ENCODE results near the gene SLC35A4. TPM values are rescaled to one million over a fixed set of nuclear protein-coding genes. Genes with fewer than 3 reads are reported as not detected.
A peak's percentile ranks its signal among the peaks of the same experiment; 100 is the strongest.

The SLC35A4 gene
- total RNA-seq, 2 donors from 2014 or later: 89.7 to 121 TPM

DNA sequence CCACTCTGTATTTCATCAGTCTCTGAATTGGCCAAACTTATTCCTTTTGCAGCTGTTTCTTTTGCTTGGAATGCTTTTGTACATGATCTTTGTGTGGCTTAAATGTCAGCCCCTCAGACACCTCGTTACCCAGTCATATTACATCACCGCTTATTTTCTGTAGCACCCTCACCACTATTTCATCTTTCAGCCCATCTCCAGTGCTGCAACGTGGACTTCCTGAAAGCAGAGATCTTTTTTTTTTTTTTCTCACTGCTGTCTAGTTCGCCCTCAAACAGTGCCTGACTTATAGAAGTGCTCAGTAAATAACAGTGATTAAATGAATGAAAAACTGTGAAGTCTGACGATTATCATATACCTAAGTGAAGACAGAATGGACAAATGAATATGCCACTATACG, 8.2 kb upstream of the SLC35A4 start:
- no peak for DNase-seq
- intact Hi-C loops (cut with DNase I, micrococcal nuclease): no loop called here
- ATAC-seq: peak; percentile 28

- DNase-seq: peak; percentile 91 to 95
- ATAC-seq: peak; percentile 96
- intact Hi-C loops (cut with DNase I, micrococcal nuclease): no loop called here
Measured at GRCh38 chr5:140557136-140557805, 7.4 kb upstream of the SLC35A4 start, which contains the start of gene SRA1. SRA1 (minus strand) TSS chr5:140557473; CDS start chr5:140557452, 21 bp downstream.

DNA sequence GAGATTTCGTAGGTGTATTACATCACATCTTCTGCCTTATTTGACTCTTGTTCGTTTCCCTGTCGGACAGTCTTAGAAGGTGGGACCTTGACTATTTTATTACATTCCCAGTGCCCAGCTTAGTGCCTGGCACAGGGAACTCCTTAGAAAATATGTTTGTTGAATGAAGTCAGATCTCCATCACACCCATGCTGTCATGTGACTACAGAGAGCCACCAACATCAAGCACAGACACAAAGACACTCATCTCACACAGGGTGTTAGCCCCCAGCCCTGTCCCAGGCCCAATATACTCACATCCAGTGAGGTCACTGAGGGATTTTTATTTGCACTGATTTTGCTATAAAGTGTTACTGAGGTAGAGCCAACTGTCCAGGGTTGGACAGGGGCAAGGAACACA, 6.7 kb upstream of the SLC35A4 start:
- DNase-seq: no peak
- intact Hi-C loops (cut with DNase I, micrococcal nuclease): no loop called here
- no peak for ATAC-seq

- DNase-seq: no peak
- no peak for ATAC-seq
- intact Hi-C loops (cut with DNase I, micrococcal nuclease): no loop called here
Measured at GRCh38 chr5:140558542-140558941, 6.1 kb upstream of the SLC35A4 start.

GRCh38 chr5:140560227-140560626, 4.4 kb upstream of the SLC35A4 start:
- ATAC-seq (no peak), DNase-seq (no peak)
- intact Hi-C loops (cut with DNase I, micrococcal nuclease): no loop called here

DNA sequence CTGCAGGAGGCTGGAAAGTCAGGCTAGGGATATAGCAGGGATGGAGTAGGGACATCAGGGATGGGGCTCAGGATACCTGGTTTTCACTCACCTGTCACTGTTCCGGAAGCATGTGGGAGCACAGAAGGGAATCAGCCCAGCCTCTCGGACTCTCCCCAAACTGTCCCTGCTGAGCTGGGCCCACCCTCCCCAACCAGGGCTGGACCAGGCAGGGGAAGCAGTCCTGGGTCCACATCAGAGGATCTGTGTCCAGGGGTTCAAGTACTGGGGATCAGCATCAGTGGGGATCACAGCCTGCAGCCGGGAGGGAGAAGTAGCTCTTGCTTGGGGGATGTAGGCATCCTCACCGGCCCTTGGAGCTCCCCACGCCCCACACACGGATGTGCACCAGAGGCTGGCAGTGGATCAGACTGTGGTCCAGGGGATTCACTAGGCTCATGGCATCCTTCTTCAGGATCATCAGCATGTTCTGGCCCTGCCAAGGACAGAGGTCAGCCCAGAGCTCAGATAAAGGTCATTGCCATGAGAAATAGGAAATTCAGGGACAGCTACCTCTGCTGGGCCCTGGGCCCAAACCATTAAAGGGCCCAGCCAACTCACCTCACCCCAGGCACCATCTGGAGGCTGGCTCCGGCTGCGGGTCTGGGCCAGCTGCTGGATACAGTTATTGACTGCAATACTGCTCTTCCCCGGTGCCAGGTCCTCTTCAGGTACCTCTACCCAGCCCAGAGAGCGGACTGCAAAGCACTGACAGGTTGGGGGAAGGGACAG, 2.7 kb upstream of the SLC35A4 start:
- intact Hi-C loops (cut with DNase I, micrococcal nuclease): no loop called here
- DNase-seq: no peak
- no peak for ATAC-seq

DNA sequence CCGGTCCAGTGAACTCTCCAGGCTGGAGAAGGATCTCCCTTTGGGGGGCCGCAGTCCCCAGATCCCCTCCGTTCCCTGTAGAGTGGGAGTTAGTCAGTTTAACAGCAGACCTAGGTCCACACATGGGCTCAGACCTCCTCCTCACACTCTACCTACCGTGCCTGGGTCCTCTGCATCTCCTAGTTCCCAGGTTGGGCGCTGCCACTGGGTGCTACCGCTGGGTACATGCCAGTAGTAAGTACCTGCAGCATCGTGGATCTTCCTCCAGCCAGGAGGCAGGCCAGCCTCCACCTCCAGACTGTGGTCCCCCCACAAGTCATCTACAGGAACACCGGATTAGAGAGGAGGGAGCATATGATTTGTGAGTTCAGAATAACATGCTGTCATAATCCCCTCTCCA, 1.0 kb upstream of the SLC35A4 start:
- DNase-seq: peak in 1 of 2 donors; percentile 43
- intact Hi-C loops (cut with DNase I, micrococcal nuclease): no loop called here
- no peak for ATAC-seq

DNA sequence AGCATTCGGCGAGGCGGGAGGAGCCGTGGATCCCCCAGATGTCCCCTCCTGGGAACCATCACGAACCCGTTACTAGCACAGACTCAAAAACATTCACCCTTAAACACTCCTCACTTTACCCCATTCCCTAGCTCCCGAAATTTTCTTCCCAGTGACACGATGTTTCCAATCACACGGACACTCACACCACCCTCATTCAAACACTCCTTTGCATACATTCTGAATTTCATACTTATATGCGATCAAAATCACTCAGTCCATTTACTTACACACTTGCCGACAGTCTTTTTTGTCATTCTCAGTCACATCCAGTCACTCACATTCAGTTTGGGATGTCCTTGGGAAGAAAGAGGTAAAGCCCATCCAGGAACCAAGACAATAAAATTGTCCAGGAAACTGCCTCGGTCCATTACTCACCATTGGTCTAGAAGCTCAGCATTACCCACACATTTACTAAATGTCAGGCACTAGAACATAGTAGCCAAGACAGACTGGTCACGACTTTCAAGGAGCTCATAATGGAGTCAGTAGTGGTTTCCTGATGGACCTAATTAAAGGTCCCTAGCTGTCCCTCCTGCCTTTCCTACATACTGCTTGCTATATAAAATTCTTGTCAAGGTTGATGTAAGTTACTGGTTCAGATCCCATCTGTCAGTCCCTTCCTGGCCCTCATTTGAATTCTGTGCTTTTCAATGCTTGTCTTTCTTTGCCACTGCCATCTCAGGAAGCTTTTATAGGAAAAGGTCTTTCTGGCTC, 574 bp downstream of the SLC35A4 start:
- intact Hi-C loops (cut with DNase I, micrococcal nuclease): no loop called here
- peak; percentile 12 for ATAC-seq

DNA sequence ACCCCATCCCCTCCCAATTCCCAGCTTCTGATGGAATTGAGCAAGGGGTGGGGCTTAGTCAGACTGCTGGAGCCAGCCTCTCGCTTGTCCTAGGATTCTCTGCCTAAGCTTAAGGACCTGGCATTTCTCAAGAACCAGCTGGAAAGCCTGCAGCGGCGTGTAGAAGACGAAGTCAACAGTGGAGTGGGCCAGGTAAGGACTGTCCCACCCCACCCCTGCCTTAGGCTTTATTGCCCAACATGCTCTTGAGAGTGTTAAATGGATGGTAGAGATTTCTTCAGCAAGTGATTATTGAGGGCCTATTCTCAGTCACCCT, 1.1 kb downstream of the SLC35A4 start:
- DNase-seq: no peak

More for the DNA sequence above, 574 bp downstream of the SLC35A4 start:
- no peak for DNase-seq

DNA sequence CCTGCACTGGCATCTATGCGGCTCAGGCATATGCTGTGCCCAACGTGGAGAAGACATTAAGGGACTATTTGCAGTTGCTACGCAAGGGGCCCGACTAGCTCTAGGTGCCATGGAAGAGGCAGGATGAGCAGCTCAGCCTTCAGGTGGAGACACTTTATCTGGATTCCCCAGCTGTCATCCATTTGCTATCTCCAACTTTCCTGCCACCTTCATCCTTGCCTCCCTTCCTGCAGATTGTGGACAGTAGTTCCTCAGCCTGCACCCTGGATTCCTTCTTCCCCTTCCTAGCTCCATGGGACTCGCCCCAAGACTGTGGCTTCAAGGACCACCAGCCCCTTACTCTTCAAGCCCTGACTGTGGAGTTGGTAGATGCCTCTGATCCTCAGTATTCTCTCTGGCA, 2.0 kb downstream of the SLC35A4 start:
- intact Hi-C loops (cut with DNase I, micrococcal nuclease): no loop called here

More for the DNA sequence above, 1.1 kb downstream of the SLC35A4 start:
- no peak for ATAC-seq
- intact Hi-C loops (cut with DNase I, micrococcal nuclease): no loop called here

DNA sequence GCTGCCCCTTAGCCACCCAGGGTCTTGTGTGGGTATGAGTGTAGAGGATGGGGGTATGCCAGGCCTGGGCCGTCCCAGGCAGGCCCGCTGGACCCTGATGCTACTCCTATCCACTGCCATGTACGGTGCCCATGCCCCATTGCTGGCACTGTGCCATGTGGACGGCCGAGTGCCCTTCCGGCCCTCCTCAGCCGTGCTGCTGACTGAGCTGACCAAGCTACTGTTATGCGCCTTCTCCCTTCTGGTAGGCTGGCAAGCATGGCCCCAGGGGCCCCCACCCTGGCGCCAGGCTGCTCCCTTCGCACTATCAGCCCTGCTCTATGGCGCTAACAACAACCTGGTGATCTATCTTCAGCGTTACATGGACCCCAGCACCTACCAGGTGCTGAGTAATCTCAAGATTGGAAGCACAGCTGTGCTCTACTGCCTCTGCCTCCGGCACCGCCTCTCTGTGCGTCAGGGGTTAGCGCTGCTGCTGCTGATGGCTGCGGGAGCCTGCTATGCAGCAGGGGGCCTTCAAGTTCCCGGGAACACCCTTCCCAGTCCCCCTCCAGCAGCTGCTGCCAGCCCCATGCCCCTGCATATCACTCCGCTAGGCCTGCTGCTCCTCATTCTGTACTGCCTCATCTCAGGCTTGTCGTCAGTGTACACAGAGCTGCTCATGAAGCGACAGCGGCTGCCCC, 2.6 kb downstream of the SLC35A4 start:
- no peak for DNase-seq
- ATAC-seq: no peak
- intact Hi-C loops (cut with DNase I, micrococcal nuclease): no loop called here

More for the DNA sequence above, 2.0 kb downstream of the SLC35A4 start:
- ATAC-seq (no peak), DNase-seq (no peak)

DNA sequence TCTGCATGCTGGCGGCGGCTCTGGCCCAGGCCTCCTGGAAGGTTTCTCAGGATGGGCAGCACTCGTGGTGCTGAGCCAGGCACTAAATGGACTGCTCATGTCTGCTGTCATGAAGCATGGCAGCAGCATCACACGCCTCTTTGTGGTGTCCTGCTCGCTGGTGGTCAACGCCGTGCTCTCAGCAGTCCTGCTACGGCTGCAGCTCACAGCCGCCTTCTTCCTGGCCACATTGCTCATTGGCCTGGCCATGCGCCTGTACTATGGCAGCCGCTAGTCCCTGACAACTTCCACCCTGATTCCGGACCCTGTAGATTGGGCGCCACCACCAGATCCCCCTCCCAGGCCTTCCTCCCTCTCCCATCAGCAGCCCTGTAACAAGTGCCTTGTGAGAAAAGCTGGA, 3.2 kb downstream of the SLC35A4 start:
- ATAC-seq: no peak
- intact Hi-C loops (cut with DNase I, micrococcal nuclease): no loop called here
- no peak for DNase-seq

GRCh38 chr5:140568443-140569063, 3.9 kb downstream of the SLC35A4 start:
- ATAC-seq (no peak), DNase-seq (no peak)
- intact Hi-C loops (cut with DNase I, micrococcal nuclease): no loop called here

GRCh38 chr5:140569197-140569596, 4.6 kb downstream of the SLC35A4 start:
- DNase-seq (no peak), ATAC-seq (no peak)
- intact Hi-C loops (cut with DNase I, micrococcal nuclease): no loop called here

DNA sequence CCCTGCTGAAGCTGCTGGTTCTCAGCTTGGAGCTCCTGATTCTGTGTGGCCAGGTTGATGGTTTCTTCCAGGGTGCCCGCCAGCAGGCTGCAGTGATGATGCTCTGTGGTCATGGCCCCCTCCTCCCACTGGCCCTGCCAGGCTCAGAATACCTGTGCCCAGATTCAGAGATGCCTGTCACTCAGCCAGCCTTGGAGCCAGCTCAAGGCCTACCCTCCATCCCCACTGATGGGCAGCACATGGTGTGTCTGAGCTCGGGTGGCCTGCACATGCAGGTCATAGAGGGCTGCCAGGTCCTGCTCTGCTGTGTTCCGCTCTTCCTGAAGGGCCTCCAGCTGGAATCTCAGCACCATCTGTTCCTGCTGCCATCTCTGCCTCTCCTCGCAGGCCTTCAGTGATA, 5.4 kb downstream of the SLC35A4 start:
- intact Hi-C loops (cut with DNase I, micrococcal nuclease): loop anchor here (10.0 kb wide), 1 partner anchor 65 kb away; the partner anchor contains the start of genes CD14 (in 2 of the 2) and TMCO6 (in 2 of the 2)
- DNase-seq: no peak

GRCh38 chr5:140570488-140570887, 5.9 kb downstream of the SLC35A4 start:
- no peak for ATAC-seq
- intact Hi-C loops (cut with DNase I, micrococcal nuclease): loop anchor here (10.0 kb wide), 1 partner anchor 64 kb away; the partner anchor contains the start of genes CD14 (in 2 of the 2) and TMCO6 (in 2 of the 2)
- DNase-seq: no peak

More for the DNA sequence above, 5.4 kb downstream of the SLC35A4 start:
- ATAC-seq: no peak

GRCh38 chr5:140571105-140571504, 6.5 kb downstream of the SLC35A4 start:
- ATAC-seq: no peak
- intact Hi-C loops (cut with DNase I, micrococcal nuclease): loop anchor here (10.0 kb wide), 1 partner anchor 64 kb away; the partner anchor contains the start of genes CD14 (in 2 of the 2) and TMCO6 (in 2 of the 2)
- DNase-seq: no peak

DNA sequence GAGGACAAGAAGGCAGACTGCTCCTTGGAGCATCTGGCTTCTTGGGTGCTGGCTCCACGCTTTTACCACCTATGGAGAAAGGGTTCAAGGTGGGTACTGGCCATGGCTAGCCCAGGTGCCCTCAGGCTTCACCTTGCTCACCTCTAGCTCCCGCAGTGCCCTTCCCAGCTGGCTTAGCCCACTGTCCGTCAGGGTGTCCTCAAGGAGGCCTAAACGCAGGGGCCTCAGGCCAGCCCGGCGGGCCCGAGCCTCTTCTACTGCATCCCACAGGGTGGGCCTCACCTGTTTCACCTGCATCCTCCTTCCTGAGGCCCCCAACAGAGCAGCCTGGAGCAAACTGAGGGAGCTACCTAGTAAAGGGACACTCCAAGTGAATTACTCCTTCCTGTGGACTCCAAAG, 9.1 kb downstream of the SLC35A4 start:
- ATAC-seq (no peak), DNase-seq (no peak)
- intact Hi-C loops (cut with DNase I, micrococcal nuclease): loop anchor here (10.0 kb wide), 1 partner anchor 61 kb away; the partner anchor contains the start of genes CD14 (in 2 of the 2) and TMCO6 (in 2 of the 2)
